WTC11 (cell line): ENCODE measurements around the gene GABPB2. TPM values are rescaled to one million over a fixed set of nuclear protein-coding genes. Genes with fewer than 3 reads are reported as not detected.

Source experiments
- ATAC-seq: fragments of 200-7000 bp; cut with Tn5 transposase; 2 replicates; pipeline ENCODE4 v1.10.0; 2021; ENCODE audit warnings: mild to moderate bottlenecking, moderate library complexity
- CTCF ChIA-PET: fragments of 300-600 bp; sonication (Branson Sonifier 250); formaldehyde crosslinking; loops from one replicate; lab custom pipeline; 2021; ENCODE audit warnings: antibody characterized with exemption; lab: Charles Lee
- POLR2A ChIA-PET: fragments of 350-600 bp; sonication (Branson Sonifier 250); formaldehyde crosslinking; loops from one replicate; lab custom pipeline; 2021; ENCODE audit warnings: antibody characterized with exemption; lab: Charles Lee
- DNase-seq: peaks from one replicate; pipeline ENCODE4 v3.0.0; 2021; ENCODE audit warnings: low spot score
- H3K27ac Mint-ChIP-seq: 2 replicates; pipeline ENCODE4 v1.8.0; 2021; ENCODE audit warnings: mixed read lengths
- H3K27me3 Mint-ChIP-seq: 2 replicates; pipeline ENCODE4 v1.8.0; 2021; ENCODE audit warnings: low read depth, mild to moderate bottlenecking, moderate library complexity, mixed read lengths
- H3K36me3 Mint-ChIP-seq: 2 replicates; pipeline ENCODE4 v1.8.0; 2021; ENCODE audit warnings: mixed read lengths
- H3K4me1 Mint-ChIP-seq: 2 replicates; pipeline ENCODE4 v1.8.0; 2022; ENCODE audit warnings: mixed read lengths
- H3K4me3 Mint-ChIP-seq: 2 replicates; pipeline ENCODE4 v1.8.0; 2021; ENCODE audit warnings: mild to moderate bottlenecking, moderate library complexity, mixed read lengths
- H3K9me3 Mint-ChIP-seq: 2 replicates; pipeline ENCODE4 v1.8.0; 2021; ENCODE audit warnings: mixed read lengths
- ARID4B ChIP-seq: sonication (generic); formaldehyde crosslinking; IDR thresholded peaks from 2 replicates; pipeline ENCODE4 v1.8.0; 2023; ENCODE audit warnings: missing genetic modification reagents, mild to moderate bottlenecking, borderline replicate concordance
- CDX4 ChIP-seq: fragments of 250-450 bp; sonication (Bioruptor Pico); IDR thresholded peaks from 2 replicates; pipeline ENCODE4 v1.9.0; 2021; ENCODE audit warnings: moderate library complexity, mild to moderate bottlenecking, inconsistent platforms, borderline replicate concordance
- CREB1 ChIP-seq: sonication (generic); formaldehyde crosslinking; IDR thresholded peaks from 2 replicates; pipeline ENCODE4 v1.8.0; 2023; ENCODE audit warnings: mild to moderate bottlenecking, missing genetic modification reagents
- E2F5 ChIP-seq: sonication (generic); formaldehyde crosslinking; IDR thresholded peaks from 2 replicates; pipeline ENCODE4 v1.8.1; 2022; ENCODE audit warnings: mild to moderate bottlenecking, moderate library complexity, missing genetic modification reagents
- ELF4 ChIP-seq: sonication (generic); formaldehyde crosslinking; IDR thresholded peaks from 2 replicates; pipeline ENCODE4 v1.8.1; 2022; ENCODE audit warnings: low read depth, mild to moderate bottlenecking, moderate library complexity, missing genetic modification reagents
- FOXK1 ChIP-seq: sonication (generic); formaldehyde crosslinking; IDR thresholded peaks from 2 replicates; pipeline ENCODE4 v1.8.0; 2022; ENCODE audit warnings: mild to moderate bottlenecking, moderate library complexity, missing genetic modification reagents
- GABPB1 ChIP-seq: sonication (generic); formaldehyde crosslinking; IDR thresholded peaks from 2 replicates; pipeline ENCODE4 v1.8.1; 2023; ENCODE audit warnings: mild to moderate bottlenecking, missing genetic modification reagents
- JUN ChIP-seq: sonication (generic); formaldehyde crosslinking; IDR thresholded peaks from 2 replicates; pipeline ENCODE4 v1.8.0; 2023; ENCODE audit warnings: mild to moderate bottlenecking, missing genetic modification reagents
- NR1H2 ChIP-seq: sonication (generic); formaldehyde crosslinking; IDR thresholded peaks from 2 replicates; pipeline ENCODE4 v1.9.0; 2021; ENCODE audit warnings: mild to moderate bottlenecking, moderate library complexity, missing genetic modification reagents
- NR2C2 ChIP-seq: sonication (generic); formaldehyde crosslinking; IDR thresholded peaks from 2 replicates; pipeline ENCODE4 v1.8.0; 2022; ENCODE audit warnings: mild to moderate bottlenecking, missing genetic modification reagents
- NR3C1 ChIP-seq: sonication (generic); formaldehyde crosslinking; conservative IDR thresholded peaks from 2 replicates; pipeline ENCODE4 v1.8.1; 2023; ENCODE audit warnings: low read depth, mild to moderate bottlenecking, missing genetic modification reagents
- PRDM15 ChIP-seq: sonication (generic); formaldehyde crosslinking; IDR thresholded peaks from 2 replicates; pipeline ENCODE4 v1.8.0; 2022; ENCODE audit warnings: missing genetic modification reagents
- PRRX2 ChIP-seq: fragments of 250-450 bp; sonication (Bioruptor Pico); IDR thresholded peaks from 2 replicates; pipeline ENCODE4 v1.8.0; 2021; ENCODE audit warnings: mild to moderate bottlenecking
- SMAD3 ChIP-seq: sonication (generic); formaldehyde crosslinking; IDR thresholded peaks from 2 replicates; pipeline ENCODE4 v1.8.0; 2022; ENCODE audit warnings: missing genetic modification reagents, mild to moderate bottlenecking, borderline replicate concordance
- ZMAT4 ChIP-seq: fragments of 250-450 bp; sonication (Bioruptor Pico); IDR thresholded peaks from 2 replicates; pipeline ENCODE4 v1.9.0; 2021; ENCODE audit warnings: mild to moderate bottlenecking
- ZNF317 ChIP-seq: sonication (generic); formaldehyde crosslinking; IDR thresholded peaks from 2 replicates; pipeline ENCODE4 v1.8.1; 2023; ENCODE audit warnings: low read depth, mild to moderate bottlenecking, moderate library complexity, missing genetic modification reagents, borderline replicate concordance
- ZNF512 ChIP-seq: sonication (generic); formaldehyde crosslinking; IDR thresholded peaks from 2 replicates; pipeline ENCODE4 v1.8.1; 2022; ENCODE audit warnings: missing genetic modification reagents, borderline replicate concordance
- ZNF532 ChIP-seq: fragments of 250-450 bp; sonication (Bioruptor Pico); IDR thresholded peaks from 2 replicates; pipeline ENCODE4 v1.9.0; 2021; ENCODE audit warnings: mild to moderate bottlenecking, borderline replicate concordance
- total RNA-seq: library from RNA; stranded (reverse); gene quantifications from 3 replicates; pipeline ENCODE4 v1.2.3, GENCODE V29; 2021

The GABPB2 gene
- total RNA-seq, 1 experiment from 2014 or later: 1.7 TPM

GRCh38 chr1:151166505-151166956 lies 96.0 kb downstream of the GABPB2 start (continued):
- TF ChIP-seq CDX4 (CRISPR knock-in tag): no peak

GRCh38 chr1:151167116-151167515 lies 96.6 kb downstream of the GABPB2 start:
- peaks cover 19% of the 10 kb centered on the region for H3K36me3 Mint-ChIP-seq
- ChIA-PET CTCF (interaction anchor here (1.6 to 4.1 kb wide), 2 partner anchors 9 to 67 kb away, joined by 7 to 39 read pairs; partner anchors contain the start of gene TMOD4), POLR2A (no interaction called here)
- no peaks in the 10 kb centered on the region; the same call in 1 of the 2 replicates for H3K27me3 Mint-ChIP-seq
- H3K27ac Mint-ChIP-seq: peak overlapping the region; percentile 63
- peak overlapping the region; percentile 99 for H3K4me3 Mint-ChIP-seq
- ATAC-seq (no peak), DNase-seq (no peak)
- no peaks in the 10 kb centered on the region for H3K9me3 Mint-ChIP-seq
- TF ChIP-seq ARID4B (CRISPR knock-in tag) (no peak), CDX4 (CRISPR knock-in tag) (no peak), PRRX2 (CRISPR knock-in tag) (no peak), ZNF512 (CRISPR knock-in tag) (no peak), ELF4 (CRISPR knock-in tag) (no peak), CREB1 (CRISPR knock-in tag) (no peak), ZNF532 (CRISPR knock-in tag) (no peak), ZMAT4 (CRISPR knock-in tag) (no peak), ZNF317 (no peak), GABPB1 (CRISPR knock-in tag) (no peak), SMAD3 (CRISPR knock-in tag) (no peak), NR2C2 (CRISPR knock-in tag) (no peak), JUN (no peak), NR1H2 (CRISPR knock-in tag) (no peak), NR3C1 (CRISPR knock-in tag) (no peak), FOXK1 (no peak), E2F5 (CRISPR knock-in tag) (no peak), PRDM15 (CRISPR knock-in tag) (no peak)
- peaks cover 15% of the 10 kb centered on the region for H3K4me1 Mint-ChIP-seq
